ENCODE data around the gene DSC2.

DSC2 gene

GRCh38 chr18:31049189-31049588 is 53.0 kb downstream of the DSC2 start:
- Histone ChIP-seq H3K4me2 (ENCODE audit: low read length) (no peak overlapping the region), H3K4me3 (ENCODE audit: low read length) (no peak overlapping the region), H2AFZ (ENCODE audit: low read depth, low read length) (no peak overlapping the region), H3K9ac (ENCODE audit: low read length) (no peak overlapping the region), H4K20me1 (ENCODE audit: insufficient read depth, low read length) (no peaks in the 10 kb centered on the region), H3K27ac (ENCODE audit: low read length) (no peak overlapping the region), H3K36me3 (replicated peaks; ENCODE audit: low read depth, low read length) (no peaks in the 10 kb centered on the region), H3K4me1 (ENCODE audit: low read length) (no peaks in the 10 kb centered on the region), H3K27me3 (ENCODE audit: low read depth, low read length) (no peaks in the 10 kb centered on the region), H3K9me3 (ENCODE audit: insufficient read depth, low read length) (no peaks in the 10 kb centered on the region), H3K79me2 (ENCODE audit: low read length) (no peaks in the 10 kb centered on the region)
- TF ChIP-seq CTCF (IDR thresholded peaks at IDR 0.05; ENCODE audit: low read depth, low read length) (no peak), EZH2phosphoT487 (IDR thresholded peaks at IDR 0.05; ENCODE audit: low read depth) (no peak)

- TF ChIP-seq CTCF (IDR thresholded peaks at IDR 0.05; ENCODE audit: low read depth, low read length) (no peak), EZH2phosphoT487 (IDR thresholded peaks at IDR 0.05; ENCODE audit: low read depth) (no peak)
- Histone ChIP-seq H3K4me1 (ENCODE audit: low read length) (no peaks in the 10 kb centered on the region), H3K36me3 (replicated peaks; ENCODE audit: low read depth, low read length) (no peaks in the 10 kb centered on the region), H3K9ac (ENCODE audit: low read length) (no peak overlapping the region), H4K20me1 (ENCODE audit: insufficient read depth, low read length) (no peaks in the 10 kb centered on the region), H2AFZ (ENCODE audit: low read depth, low read length) (no peak overlapping the region), H3K9me3 (ENCODE audit: insufficient read depth, low read length) (no peaks in the 10 kb centered on the region), H3K27me3 (ENCODE audit: low read depth, low read length) (no peaks in the 10 kb centered on the region), H3K4me3 (ENCODE audit: low read length) (no peak overlapping the region), H3K4me2 (ENCODE audit: low read length) (no peak overlapping the region), H3K79me2 (ENCODE audit: low read length) (no peaks in the 10 kb centered on the region), H3K27ac (ENCODE audit: low read length) (no peak overlapping the region)
Measured at GRCh38 chr18:31048216-31048615, 54.0 kb downstream of the DSC2 start.

GRCh38 chr18:31046916-31047315 is 55.3 kb downstream of the DSC2 start:
- no peaks in the 10 kb centered on the region for H3K79me2 ChIP-seq (ENCODE audit: low read length)
- H4K20me1 ChIP-seq (ENCODE audit: insufficient read depth, low read length), result no peaks in the 10 kb centered on the region
- no peak overlapping the region for H3K4me2 ChIP-seq (ENCODE audit: low read length)
- H3K27ac ChIP-seq (ENCODE audit: low read length), result no peak overlapping the region
- TF ChIP-seq CTCF (IDR thresholded peaks at IDR 0.05; ENCODE audit: low read depth, low read length) (no peak), EZH2phosphoT487 (IDR thresholded peaks at IDR 0.05; ENCODE audit: low read depth) (no peak)
- H2AFZ ChIP-seq (ENCODE audit: low read depth, low read length), result no peak overlapping the region
- no peak overlapping the region for H3K4me3 ChIP-seq (ENCODE audit: low read length)
- no peaks in the 10 kb centered on the region for H3K36me3 ChIP-seq (replicated peaks; ENCODE audit: low read depth, low read length)
- no peaks in the 10 kb centered on the region for H3K9me3 ChIP-seq (ENCODE audit: insufficient read depth, low read length)
- H3K27me3 ChIP-seq (ENCODE audit: low read depth, low read length), result no peaks in the 10 kb centered on the region
- no peaks in the 10 kb centered on the region for H3K4me1 ChIP-seq (ENCODE audit: low read length)
- H3K9ac ChIP-seq (ENCODE audit: low read length), result no peak overlapping the region

- no peaks in the 10 kb centered on the region for H3K79me2 ChIP-seq (ENCODE audit: low read length)
- TF ChIP-seq CTCF (IDR thresholded peaks at IDR 0.05; ENCODE audit: low read depth, low read length), result no peak
- TF ChIP-seq EZH2phosphoT487 (IDR thresholded peaks at IDR 0.05; ENCODE audit: low read depth), result no peak
- no peak overlapping the region for H2AFZ ChIP-seq (ENCODE audit: low read depth, low read length)
- H3K36me3 ChIP-seq (replicated peaks; ENCODE audit: low read depth, low read length), result no peaks in the 10 kb centered on the region
- no peaks in the 10 kb centered on the region for H3K27me3 ChIP-seq (ENCODE audit: low read depth, low read length)
- no peak overlapping the region for H3K9ac ChIP-seq (ENCODE audit: low read length)
- no peaks in the 10 kb centered on the region for H3K4me1 ChIP-seq (ENCODE audit: low read length)
- H4K20me1 ChIP-seq (ENCODE audit: insufficient read depth, low read length), result no peaks in the 10 kb centered on the region
- no peak overlapping the region for H3K27ac ChIP-seq (ENCODE audit: low read length)
- H3K9me3 ChIP-seq (ENCODE audit: insufficient read depth, low read length), result no peaks in the 10 kb centered on the region
- H3K4me3 ChIP-seq (ENCODE audit: low read length), result no peak overlapping the region
- H3K4me2 ChIP-seq (ENCODE audit: low read length), result no peak overlapping the region
Measured at GRCh38 chr18:31045599-31045998, 56.6 kb downstream of the DSC2 start.

Measured in OCI-LY3 (cell line).